TTC549 (cell line): ENCODE measurements around the gene TSSC4.

ENCODE experiments used
- FAIRE-seq: peaks from 2 replicates; lab custom pipeline; 2012; peaks lifted over from hg19 to GRCh38; lab: Jason Lieb, UNC

Gene TSSC4

DNA sequence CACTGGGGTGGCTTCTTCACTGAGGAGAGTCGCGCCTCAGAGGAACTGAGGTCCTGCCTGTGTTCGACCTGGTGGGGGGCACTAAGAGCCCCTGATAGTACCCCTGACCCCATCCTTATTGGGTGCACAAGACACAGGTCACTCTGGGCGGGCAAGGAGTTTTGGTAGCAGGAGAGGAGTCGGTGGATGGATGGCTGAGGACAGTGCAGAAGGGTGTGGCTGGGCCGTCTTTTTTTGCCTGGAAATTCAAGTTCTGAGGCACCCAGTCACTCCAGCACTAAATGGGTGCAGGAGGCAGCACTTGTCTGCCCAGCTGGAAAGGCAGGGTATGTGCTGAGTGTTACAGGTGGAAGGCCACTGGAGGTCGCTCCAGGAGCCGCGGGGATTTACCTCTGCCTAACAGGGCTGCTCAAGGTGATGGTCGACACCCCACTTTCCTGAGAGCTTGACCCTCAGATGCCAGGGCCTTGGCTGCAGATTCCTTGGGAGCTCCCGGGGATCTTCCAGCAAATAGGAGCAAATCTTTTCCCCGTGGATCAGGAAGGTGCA, 960 bp downstream of the TSSC4 start:
- FAIRE-seq, result no peak

GRCh38 chr11:2402106-2402505, 1.6 kb downstream of the TSSC4 start:
- FAIRE-seq, result no peak

GRCh38 chr11:2402890-2403645, 2.5 kb downstream of the TSSC4 start:
- no peak for FAIRE-seq

DNA sequence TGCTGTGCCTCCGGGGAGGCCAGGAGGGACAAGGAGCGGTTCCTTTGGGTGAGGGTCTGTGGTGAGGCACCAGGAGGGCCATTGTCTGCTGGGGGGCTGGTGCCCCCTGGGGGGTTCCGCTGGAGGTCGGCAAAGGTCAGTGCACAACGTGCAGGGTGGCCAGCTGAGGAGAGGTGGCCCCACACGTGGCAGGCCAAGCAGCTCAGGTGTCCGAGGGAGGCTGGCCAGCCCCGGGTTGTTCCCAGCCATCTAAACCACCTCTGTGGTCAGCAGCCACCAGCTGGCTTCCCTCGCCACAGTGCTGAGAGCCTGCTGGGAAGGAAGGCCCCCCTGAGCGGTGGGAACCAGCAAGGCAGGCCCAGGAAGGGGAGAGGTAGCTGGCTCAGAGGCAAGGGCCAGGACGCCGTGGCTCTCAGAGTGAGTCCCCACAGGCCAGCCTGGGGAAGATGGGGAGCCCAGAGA, 4.2 kb downstream of the TSSC4 start:
- FAIRE-seq, result no peak

GRCh38 chr11:2406451-2406850, 5.9 kb downstream of the TSSC4 start:
- no peak for FAIRE-seq

GRCh38 chr11:2406878-2407410, 6.4 kb downstream of the TSSC4 start:
- no peak for FAIRE-seq

DNA sequence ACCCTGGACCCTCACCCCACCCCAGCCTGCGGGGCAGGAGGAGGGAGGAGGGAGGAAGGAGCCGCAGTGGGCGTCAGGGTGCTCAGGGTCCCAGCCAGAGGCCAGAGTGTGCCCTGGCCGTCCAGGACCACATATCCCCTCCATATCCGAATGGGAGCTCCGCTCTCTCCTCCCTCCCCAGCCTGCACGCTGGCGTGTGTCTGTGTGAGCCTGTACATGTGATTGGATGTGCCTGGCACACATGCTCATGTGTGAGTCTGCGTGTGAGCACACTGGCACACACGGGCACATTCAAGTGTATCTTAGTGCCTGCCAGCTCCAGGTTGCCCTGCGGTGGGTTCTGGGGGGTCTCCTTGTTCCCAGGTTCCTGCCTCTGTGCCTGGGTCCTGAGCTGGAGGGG, 8.1 kb downstream of the TSSC4 start:
- no peak for FAIRE-seq

DNA sequence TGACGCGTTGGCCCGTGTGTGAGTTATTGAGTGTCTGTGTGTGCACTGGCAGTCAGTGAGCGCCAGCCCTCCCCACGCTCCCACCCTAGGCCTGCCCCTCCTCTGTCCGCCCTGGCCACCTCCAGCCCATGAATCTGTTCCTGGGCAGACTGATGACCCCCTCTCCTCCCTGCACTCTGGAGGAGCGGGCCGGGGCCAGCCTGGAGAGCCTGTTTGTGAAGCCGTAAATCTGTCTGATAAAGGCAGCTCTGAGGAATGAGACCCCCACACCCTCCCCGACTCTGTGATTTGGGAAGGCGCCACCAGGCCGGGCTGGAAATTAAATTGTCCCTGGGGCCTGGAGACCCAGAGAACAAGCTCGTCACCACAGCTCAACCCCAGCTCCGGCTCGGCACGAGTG, 8.6 kb downstream of the TSSC4 start:
- FAIRE-seq, result no peak

DNA sequence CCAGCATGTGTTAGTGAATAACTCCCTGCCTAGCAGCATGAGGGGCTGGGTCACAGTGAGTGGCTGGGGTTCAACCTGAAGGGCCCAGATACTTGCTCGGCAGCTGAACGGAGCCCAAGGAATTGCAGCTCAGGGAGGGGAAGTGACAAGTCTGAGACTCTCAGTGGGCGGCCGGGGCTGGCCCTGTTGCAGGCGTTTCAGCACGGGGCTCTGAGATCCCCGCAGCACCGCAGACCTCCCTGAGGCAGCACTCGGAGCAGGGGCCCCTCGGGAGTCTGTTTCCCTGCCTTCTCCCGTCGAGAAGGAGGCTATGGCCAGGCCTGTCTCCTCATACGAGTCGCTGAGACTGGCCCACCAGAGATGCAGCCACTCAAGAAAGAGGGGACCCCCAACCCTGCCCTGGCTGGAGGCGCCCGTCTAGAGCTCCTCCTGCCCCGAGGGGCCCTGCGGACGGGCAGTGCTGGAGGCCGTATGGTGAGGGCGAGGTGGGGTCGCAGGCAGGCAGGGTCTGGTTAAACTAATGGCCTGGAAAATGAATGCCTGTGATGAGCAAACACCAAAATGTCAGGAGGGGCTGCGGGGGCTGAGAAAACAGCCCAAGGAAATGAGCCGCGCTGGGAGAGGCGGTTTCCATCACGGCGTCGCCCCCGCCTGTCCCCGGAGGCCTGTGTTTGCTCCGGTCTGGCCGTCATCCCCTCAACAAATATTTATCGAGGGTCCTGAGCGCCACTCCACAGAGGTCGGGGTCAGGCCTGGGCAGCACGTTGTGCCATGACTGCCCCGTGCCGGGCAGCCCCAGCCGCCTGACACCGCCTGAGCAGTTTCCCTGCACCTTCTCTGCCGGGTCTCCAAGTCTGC, 9.3 kb downstream of the TSSC4 start:
- FAIRE-seq, result no peak

DNA sequence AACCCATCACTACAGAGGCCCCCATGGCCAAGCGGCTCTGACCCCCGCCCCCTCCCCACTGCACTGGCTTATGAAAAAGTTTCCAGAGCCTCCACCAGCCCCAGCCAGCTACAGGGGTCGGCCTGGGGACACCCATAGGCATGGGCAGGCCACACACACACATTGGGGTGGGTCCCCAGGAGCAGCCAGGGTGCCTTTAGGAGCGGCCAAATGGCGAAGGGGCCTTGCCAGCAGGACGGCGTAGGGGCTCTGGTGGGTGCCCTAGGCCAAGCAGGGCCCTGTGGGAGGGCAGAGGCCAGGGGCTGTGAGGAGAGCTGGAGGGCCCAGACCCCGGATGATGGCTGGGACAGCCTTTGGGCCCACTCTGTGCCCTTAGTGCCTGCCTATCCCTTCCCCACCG, 10.1 kb downstream of the TSSC4 start:
- no peak for FAIRE-seq

DNA sequence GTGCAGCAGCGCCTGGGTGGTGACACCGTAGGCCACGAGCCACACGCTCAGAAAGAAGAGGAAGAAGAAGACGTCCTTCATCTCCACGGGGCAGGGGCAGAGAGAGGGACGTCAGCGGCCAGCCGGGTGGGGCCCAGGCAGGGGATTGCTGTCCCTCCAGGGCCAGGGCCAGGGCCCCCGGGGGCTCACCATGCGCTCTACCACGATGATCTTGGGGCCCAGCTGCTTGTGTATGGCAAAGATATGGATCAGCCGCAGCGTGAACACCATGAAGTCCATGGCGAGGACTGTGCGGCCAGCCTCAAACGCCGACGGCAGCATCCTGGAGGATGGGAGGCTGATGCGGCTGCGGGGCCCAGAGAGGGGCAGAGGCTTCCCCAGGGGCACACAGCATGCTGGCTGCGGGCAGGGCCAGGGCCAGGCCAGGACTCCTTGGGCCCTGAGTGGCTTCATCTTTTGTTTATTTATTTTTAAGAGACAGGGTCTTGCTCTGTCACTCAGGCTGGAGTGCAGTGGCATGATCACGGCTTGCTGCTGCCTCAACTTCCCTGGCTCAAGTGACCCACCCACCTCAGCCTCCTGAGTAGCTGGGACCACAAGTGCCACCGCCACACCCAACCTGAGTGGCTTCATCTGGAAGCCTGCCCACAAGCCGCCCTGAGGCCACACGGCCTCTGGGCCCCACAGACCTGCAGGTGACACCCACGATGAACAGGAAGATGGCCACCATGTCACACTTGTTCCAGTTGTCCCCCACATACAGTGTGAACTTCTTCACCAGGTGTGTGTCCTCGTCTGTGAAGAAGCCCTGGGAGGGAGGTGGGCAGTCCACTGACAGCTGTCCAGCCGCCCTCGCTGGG, 11.1 kb downstream of the TSSC4 start:
- FAIRE-seq, result no peak

GRCh38 chr11:2412323-2412722, 11.8 kb downstream of the TSSC4 start:
- FAIRE-seq, result no peak

DNA sequence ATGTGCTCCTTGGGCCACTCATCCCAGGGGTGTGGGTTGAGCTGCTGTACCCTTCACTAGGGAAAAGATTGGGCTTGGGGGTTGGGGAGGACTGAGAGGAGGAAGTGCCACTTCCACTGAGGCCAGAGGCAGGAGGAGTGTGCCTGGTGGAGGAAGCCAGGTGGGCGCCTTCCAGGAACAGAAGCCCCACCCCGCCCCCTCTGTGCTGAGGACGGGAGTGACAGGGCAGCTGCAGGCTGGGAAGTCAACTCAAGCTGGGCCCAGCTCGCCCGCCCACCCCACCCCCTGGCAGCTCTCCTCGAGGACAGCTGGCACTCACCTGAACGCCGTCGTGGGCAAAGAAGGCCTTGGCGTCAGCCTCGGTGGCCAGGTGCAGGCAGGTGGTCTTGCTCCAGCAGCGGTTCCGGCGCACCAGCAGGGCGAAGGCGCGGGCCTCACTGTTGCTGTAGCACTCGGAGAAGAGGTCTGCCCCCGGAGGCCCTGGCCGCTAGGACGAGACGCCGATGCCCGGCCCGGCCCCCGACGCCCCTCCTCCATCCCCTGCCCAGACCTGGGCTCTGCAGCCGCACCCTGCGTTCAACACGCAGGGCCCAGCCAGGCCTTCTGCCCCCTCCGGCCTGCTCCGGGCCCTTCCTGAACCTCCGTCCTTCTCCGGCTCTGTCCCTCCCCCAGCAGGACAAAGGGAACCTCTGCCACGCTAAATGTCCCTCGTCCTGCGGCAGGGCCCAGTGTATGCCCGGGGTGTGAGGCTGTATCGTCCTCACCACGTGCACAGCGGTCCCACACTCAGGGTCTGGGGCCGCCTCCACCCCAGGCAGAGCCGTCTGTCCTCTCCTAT, 13.4 kb downstream of the TSSC4 start:
- FAIRE-seq, result no peak

DNA sequence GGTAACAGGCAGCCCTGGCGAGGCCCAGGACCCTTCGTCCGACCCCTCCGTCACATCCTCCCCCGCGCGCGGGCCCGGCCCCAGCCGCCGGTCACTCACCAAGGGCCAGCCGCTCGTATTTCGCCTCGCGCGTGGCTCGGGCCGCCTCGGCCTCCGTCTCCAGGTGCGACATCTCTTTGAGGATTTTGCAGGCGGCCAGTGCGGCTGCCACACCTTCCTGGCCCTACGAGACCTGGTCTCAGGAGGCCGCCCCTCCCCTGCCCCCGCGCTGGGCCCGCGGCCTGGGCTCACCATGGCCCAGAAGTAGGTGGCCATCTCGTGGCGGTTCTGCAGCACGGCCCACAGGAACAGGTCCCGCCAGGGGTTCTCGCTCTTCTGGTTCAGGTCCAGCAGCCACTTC, 14.1 kb downstream of the TSSC4 start:
- no peak for FAIRE-seq

DNA sequence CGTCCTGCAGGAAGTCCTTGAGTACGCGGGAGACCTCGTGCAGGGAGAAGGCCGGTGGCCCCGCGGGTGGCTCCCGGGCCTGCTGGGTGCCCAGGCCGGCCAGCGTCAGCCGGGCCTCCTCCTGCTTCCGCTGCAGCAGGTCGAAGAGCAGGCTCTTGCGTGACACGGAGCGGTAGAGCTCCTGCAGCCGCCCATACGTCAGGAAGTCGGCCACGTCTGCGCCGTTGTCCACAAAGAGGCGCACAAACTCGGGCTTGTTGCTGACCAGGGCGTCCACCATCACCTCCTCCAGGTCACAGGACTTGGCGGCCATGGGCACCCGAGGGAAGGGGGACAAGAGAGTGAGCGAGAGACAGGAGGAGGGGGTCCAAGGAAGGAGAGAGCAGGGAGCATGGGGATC, 14.6 kb downstream of the TSSC4 start:
- no peak for FAIRE-seq

- no peak for FAIRE-seq
Observed at GRCh38 chr11:2415601-2416380, 15.2 kb downstream of the TSSC4 start.

GRCh38 chr11:2416765-2417164, 16.2 kb downstream of the TSSC4 start:
- FAIRE-seq, result no peak

DNA sequence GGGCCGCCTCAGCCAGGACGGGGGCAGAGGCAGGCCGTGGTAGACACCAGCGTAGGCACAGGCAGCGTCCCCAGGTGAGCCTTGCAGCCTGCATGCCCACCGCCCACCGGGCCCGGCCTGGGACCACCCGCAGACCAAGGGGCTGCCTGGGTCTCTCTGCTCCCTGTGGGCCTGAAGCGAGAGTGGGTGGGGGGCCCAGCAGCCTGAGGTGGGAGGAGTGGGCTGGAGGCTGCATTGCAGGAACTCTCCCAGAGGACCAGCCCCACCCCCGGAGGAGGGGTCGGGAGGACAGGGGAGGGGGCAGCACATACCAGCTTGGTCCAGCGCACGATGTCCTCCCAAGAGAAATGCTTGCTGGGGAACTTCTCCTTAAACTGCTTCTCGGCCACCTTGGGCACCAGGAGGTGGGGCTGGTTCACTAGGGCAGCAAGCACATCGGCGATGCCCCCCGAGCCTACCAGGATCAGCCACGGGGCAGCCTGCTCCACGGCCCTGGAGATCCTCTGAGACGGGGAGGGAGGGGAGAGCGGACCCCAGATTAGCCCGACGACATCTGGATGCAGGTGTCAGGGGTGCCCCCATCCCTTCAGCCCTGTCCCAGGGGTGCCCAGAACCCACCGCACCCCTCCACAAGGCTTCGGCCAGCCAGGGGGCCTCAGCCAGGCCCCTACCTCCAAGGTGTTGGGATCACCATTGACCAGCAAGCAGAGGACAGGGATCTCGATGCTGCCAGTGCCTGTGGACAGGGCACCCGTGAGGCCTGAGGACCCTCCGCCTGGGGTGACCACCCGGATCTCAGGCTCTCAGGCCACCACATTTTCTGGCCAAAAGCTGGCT, 17.5 kb downstream of the TSSC4 start:
- no peak for FAIRE-seq

- FAIRE-seq, result no peak
Observed at GRCh38 chr11:2418693-2419360, 18.3 kb downstream of the TSSC4 start.
